HS-27A (cell line): Measurements from ENCODE around the gene RABGEF1.

Source experiments
- DNase-seq: peaks from one replicate; pipeline ENCODE4 v3.0.0-alpha.2; 2012; ENCODE audit warnings: low read depth, missing footprints

Gene RABGEF1

GRCh38 chr7:66859339-66859738 is 118.8 kb downstream of the RABGEF1 start:
- no peak for DNase-seq

- no peak for DNase-seq
These were observed 119.5 kb downstream of the RABGEF1 start for GRCh38 chr7:66859794-66860645.

- no peak for DNase-seq
These were observed 120.2 kb downstream of the RABGEF1 start for GRCh38 chr7:66860767-66861166.
